ENCODE measurements around the gene PARVB.

PARVB gene

GRCh38 chr22:44200451-44200850 lies 176.3 kb downstream of the PARVB start (continued):
- no peak for TF ChIP-seq ZFP41 (tag by site-specific recombination; IDR thresholded peaks at IDR 0.05; ENCODE audit: borderline replicate concordance)
- no peak for TF ChIP-seq ATF2 (tag by site-specific recombination; IDR thresholded peaks at IDR 0.05; ENCODE audit: low read depth)
- TF ChIP-seq ZNF76 (tag by site-specific recombination; IDR thresholded peaks at IDR 0.05; ENCODE audit: borderline replicate concordance, low read depth): no peak
- TF ChIP-seq ZSCAN16 (tag by site-specific recombination; IDR thresholded peaks at IDR 0.05): no peak

- H3K9me3 ChIP-seq (ENCODE audit: control insufficient read depth, insufficient read depth, low read depth, low read length): no peaks in the 10 kb centered on the region
- H3K4me1 ChIP-seq (ENCODE audit: control insufficient read depth, insufficient read depth, low read length): 0 out of 2 replicates have a peak, but pooled peaks cover 3% of the 10 kb centered on the region
- no peak overlapping the region for H3K4me3 ChIP-seq (ENCODE audit: low read depth, low read length)
- TF ChIP-seq EGR2 (tag by site-specific recombination; IDR thresholded peaks at IDR 0.05; ENCODE audit: low read depth): peak; percentile 89
- TF ChIP-seq KLF1 (tag by site-specific recombination; IDR thresholded peaks at IDR 0.05): peak; percentile 75
- no peak for TF ChIP-seq ZNF510 (tag by site-specific recombination; IDR thresholded peaks at IDR 0.05; ENCODE audit: insufficient replicate concordance)
- TF ChIP-seq ZNF623 (tag by site-specific recombination; IDR thresholded peaks at IDR 0.05): no peak
- no peak for TF ChIP-seq ZNF138 (tag by site-specific recombination; IDR thresholded peaks at IDR 0.05; ENCODE audit: borderline replicate concordance)
- no peak for TF ChIP-seq HOXD13 (CRISPR knock-in tag; IDR thresholded peaks at IDR 0.05; ENCODE audit: borderline replicate concordance)
- TF ChIP-seq ZNF580 (tag by site-specific recombination; IDR thresholded peaks at IDR 0.05): no peak
- peak; percentile 90 for TF ChIP-seq ZFHX2 (tag by site-specific recombination; conservative IDR thresholded peaks at IDR 0.05)
- TF ChIP-seq WT1 (tag by site-specific recombination; IDR thresholded peaks at IDR 0.05): 0 out of 2 replicates have a peak, but pooled peaks have one; percentile 17
- ChIA-PET CTCF (interaction anchor here (0.8 kb wide), 1 partner anchor 119 kb away, joined by 4 read pairs; no protein-coding TSS in a partner anchor), POLR2A (no interaction called here)
- H3K36me3 ChIP-seq (ENCODE audit: control insufficient read depth in 2 of 2, insufficient read depth in 1 of 2, low read length in 2 of 2): no peaks in the 10 kb centered on the region
- H3K27ac ChIP-seq (ENCODE audit: extremely low read depth, low read depth, low read length): no peak overlapping the region
Measured at GRCh38 chr22:44200855-44201550, 176.9 kb downstream of the PARVB start.

GRCh38 chr22:44201665-44202064 lies 177.6 kb downstream of the PARVB start:
- Histone ChIP-seq H3K27ac (ENCODE audit: extremely low read depth, low read depth, low read length) (no peak overlapping the region; the same call in 1 of the 2 replicates), H3K36me3 (ENCODE audit: control insufficient read depth in 2 of 2, insufficient read depth in 1 of 2, low read length in 2 of 2) (no peaks in the 10 kb centered on the region), H3K4me1 (ENCODE audit: control insufficient read depth, insufficient read depth, low read length) (0 out of 2 replicates have a peak, but pooled peaks cover 3% of the 10 kb centered on the region), H3K4me3 (ENCODE audit: low read depth, low read length) (no peak overlapping the region), H3K9me3 (ENCODE audit: control insufficient read depth, insufficient read depth, low read depth, low read length) (no peaks in the 10 kb centered on the region)
- TF ChIP-seq ZNF221 (tag by site-specific recombination; IDR thresholded peaks at IDR 0.05; ENCODE audit: borderline replicate concordance) (no peak), WT1 (tag by site-specific recombination; IDR thresholded peaks at IDR 0.05) (no peak), ZBTB49 (tag by site-specific recombination; IDR thresholded peaks at IDR 0.05; ENCODE audit: low read depth) (no peak), KLF16 (tag by site-specific recombination; IDR thresholded peaks at IDR 0.05) (no peak), ZNF449 (tag by site-specific recombination; IDR thresholded peaks at IDR 0.05) (no peak), ZNF10 (tag by site-specific recombination; IDR thresholded peaks at IDR 0.05) (no peak), ZNF645 (tag by site-specific recombination; IDR thresholded peaks at IDR 0.05) (no peak), BCL11B (tag by site-specific recombination; IDR thresholded peaks at IDR 0.05; ENCODE audit: low read depth) (no peak)
- POLR2A ChIA-PET: no interaction called here
- CTCF ChIA-PET: no interaction called here

Measured in HEK293 (cell line).